Measurements from ENCODE around the gene LZTS2.
A peak's percentile ranks its signal among the peaks of the same experiment; 100 is the strongest.

LZTS2 gene

DNA sequence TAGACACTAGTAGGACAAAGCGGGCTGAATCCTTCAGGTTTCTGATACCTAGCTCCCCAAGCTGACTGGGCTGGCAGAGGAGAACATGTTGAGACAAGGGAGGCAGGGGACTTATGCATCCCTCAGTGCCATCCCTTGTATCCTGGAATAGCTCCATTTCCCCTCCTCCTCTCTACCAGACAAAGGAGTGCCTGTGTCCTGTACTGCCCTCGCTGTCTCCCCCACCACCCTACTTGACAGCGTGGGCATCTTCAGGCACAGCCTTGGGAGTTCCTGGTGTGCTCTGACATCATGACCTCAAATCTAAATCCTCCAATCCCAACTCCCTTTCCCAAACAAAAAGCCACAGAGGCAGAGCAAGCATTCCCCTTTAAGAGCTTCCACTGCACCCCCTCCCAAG is 40.5 kb downstream of the LZTS2 start:
- TF ChIP-seq CTCF (IDR thresholded peaks at IDR 0.05): no peak
- Histone ChIP-seq H3K27ac (no peak overlapping the region), H3K4me3 (no peak overlapping the region)
- no peak for DNase-seq (ENCODE audit: low spot score)

GRCh38 chr10:101040851-101041250 is 41.2 kb downstream of the LZTS2 start:
- TF ChIP-seq CTCF (IDR thresholded peaks at IDR 0.05): no peak
- no peak overlapping the region for H3K4me3 ChIP-seq
- peak overlapping the region in 1 of 2 donors; percentile 9 for H3K27ac ChIP-seq
- DNase-seq (ENCODE audit: low spot score): no peak

DNA sequence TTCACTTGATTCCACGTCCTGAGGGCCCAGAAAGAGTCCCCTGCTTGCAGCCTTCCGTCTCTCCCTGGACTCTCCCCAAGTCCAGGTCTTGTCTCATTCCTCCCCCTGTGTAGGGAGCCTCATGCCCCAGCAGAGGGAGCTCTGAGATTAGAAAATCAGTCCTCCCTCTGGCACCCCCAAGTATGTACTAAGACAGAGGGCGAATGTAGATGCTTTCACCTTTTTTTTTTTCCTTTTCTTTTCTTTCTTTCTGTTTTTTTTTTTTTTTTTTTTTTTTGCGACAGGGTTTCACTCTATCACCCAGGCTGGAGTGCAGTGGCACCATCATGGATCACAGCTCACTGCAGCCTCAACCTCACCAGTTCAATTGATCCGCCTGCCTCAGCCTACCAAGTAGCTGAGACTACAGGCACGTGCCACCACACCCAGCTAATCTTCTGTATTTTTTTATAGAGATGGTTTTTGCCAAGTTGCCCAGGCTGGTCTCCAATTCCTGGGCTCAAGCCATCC is 41.7 kb downstream of the LZTS2 start:
- Histone ChIP-seq H3K4me3 (no peak overlapping the region), H3K27ac (peak overlapping the region in 1 of 2 donors; percentile 91)
- DNase-seq (ENCODE audit: low spot score): no peak
- TF ChIP-seq CTCF (IDR thresholded peaks at IDR 0.05): peak; percentile 75

DNA sequence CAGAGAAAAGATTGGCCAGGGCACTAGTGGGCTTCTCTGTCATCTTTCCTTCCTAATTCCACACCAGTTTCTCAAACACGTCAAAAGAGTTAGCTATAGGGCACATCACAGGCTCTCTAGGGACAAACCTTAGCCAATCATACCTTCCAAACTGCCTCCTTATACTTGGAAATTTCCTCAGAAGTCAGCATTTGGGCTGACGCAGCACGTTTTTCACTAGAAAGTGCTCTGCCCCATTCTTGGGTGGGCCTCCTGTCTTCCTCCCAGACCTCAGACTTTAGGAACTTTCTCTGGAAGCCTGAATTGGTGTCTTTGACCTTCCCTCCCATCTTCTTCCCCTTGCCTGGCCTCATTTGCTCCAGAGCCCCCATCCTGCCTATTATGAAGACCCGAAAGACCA is 42.5 kb downstream of the LZTS2 start:
- H3K27ac ChIP-seq: peak overlapping the region; percentile 84 to 91
- DNase-seq (ENCODE audit: low spot score): no peak
- TF ChIP-seq CTCF (IDR thresholded peaks at IDR 0.05): no peak
- peak overlapping the region; percentile 69 for H3K4me3 ChIP-seq

DNA sequence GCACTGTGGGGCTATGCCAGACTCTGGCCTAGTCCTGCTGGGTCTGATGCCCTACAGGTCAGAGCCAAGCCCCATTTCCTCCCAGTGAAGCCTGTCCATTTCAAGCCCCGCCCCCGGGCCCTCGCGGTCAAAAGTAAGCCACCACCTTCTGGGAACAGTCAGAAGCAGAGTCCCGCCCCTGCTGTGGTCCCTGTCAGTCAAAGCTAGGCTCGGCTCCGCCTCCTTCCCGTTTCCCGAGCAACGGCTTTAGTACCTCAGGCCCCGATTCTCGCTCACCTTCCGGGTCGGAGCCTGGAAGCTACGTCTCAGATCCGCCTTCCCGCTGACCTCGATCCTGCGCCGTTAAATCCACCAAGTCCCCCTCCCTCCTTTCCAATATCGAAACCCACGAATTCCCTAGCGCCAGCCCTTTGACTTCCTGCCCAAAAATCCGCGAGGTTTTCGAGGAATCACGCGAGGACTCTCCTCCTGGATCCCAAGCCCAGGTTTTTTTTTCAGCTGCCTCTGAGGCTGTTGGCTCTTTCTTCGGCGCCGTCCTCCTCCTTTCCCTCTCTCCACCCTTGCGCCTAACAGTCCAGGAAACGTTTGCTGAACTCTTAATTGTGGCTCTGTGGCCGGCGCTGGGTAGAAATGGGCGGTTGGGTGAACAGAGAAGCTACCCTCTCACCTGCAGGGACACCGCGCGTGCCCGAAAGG is 43.2 kb downstream of the LZTS2 start:
- DNase-seq (ENCODE audit: low spot score): peak; percentile 98
- peak overlapping the region; percentile 69 for H3K4me3 ChIP-seq
- no peak for TF ChIP-seq CTCF (IDR thresholded peaks at IDR 0.05)
- H3K27ac ChIP-seq: peak overlapping the region; percentile 84 to 91

GRCh38 chr10:101043363-101043707 is 43.7 kb downstream of the LZTS2 start:
- TF ChIP-seq CTCF (IDR thresholded peaks at IDR 0.05): no peak

DNA sequence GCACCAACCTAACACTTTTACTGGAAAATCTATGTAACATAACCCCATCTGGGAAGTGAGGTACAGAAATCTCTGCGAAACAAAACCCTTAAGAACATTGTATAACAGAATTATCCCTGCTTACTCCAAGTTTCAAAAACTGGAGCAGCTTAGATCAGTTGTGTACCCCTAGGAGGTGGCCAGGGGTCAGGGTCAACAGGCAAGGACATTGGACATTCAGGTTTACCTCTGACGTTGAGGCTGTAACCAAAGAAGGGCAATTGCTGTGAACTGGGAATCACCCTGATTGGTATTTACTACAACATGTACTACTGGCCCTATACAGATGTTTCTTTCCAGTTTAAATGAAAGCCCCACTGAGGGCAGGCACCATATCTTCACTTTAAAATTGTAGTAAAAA is 44.5 kb downstream of the LZTS2 start:
- no peak for DNase-seq (ENCODE audit: low spot score)
- TF ChIP-seq CTCF (IDR thresholded peaks at IDR 0.05): no peak
- no peak overlapping the region for H3K4me3 ChIP-seq
- no peak overlapping the region for H3K27ac ChIP-seq

More at GRCh38 chr10:101043363-101043707, 43.7 kb downstream of the LZTS2 start:
- DNase-seq (ENCODE audit: low spot score): no peak
- Histone ChIP-seq H3K4me3 (peak overlapping the region; percentile 69), H3K27ac (peak overlapping the region; percentile 84 to 91)

Measured in coronary artery (tissue), 2 donors.